WTC11 (cell line): Measurements from ENCODE around the gene TFF3. TPM values are rescaled to one million over a fixed set of nuclear protein-coding genes. Genes with fewer than 3 reads are reported as not detected.

Source experiments
- ATAC-seq: fragments of 200-7000 bp; cut with Tn5 transposase; 2 replicates; pipeline ENCODE4 v1.10.0; 2021; ENCODE audit warnings: mild to moderate bottlenecking, moderate library complexity
- CTCF ChIA-PET: fragments of 300-600 bp; sonication (Branson Sonifier 250); formaldehyde crosslinking; loops from one replicate; lab custom pipeline; 2021; ENCODE audit warnings: antibody characterized with exemption; lab: Charles Lee
- POLR2A ChIA-PET: fragments of 350-600 bp; sonication (Branson Sonifier 250); formaldehyde crosslinking; loops from one replicate; lab custom pipeline; 2021; ENCODE audit warnings: antibody characterized with exemption; lab: Charles Lee
- DNase-seq: peaks from one replicate; pipeline ENCODE4 v3.0.0; 2021; ENCODE audit warnings: low spot score
- H3K27ac Mint-ChIP-seq: 2 replicates; pipeline ENCODE4 v1.8.0; 2021; ENCODE audit warnings: mixed read lengths
- H3K27me3 Mint-ChIP-seq: 2 replicates; pipeline ENCODE4 v1.8.0; 2021; ENCODE audit warnings: low read depth, mild to moderate bottlenecking, moderate library complexity, mixed read lengths
- H3K36me3 Mint-ChIP-seq: 2 replicates; pipeline ENCODE4 v1.8.0; 2021; ENCODE audit warnings: mixed read lengths
- H3K4me1 Mint-ChIP-seq: 2 replicates; pipeline ENCODE4 v1.8.0; 2022; ENCODE audit warnings: mixed read lengths
- H3K4me3 Mint-ChIP-seq: 2 replicates; pipeline ENCODE4 v1.8.0; 2021; ENCODE audit warnings: mild to moderate bottlenecking, moderate library complexity, mixed read lengths
- H3K9me3 Mint-ChIP-seq: 2 replicates; pipeline ENCODE4 v1.8.0; 2021; ENCODE audit warnings: mixed read lengths
- ESRRA ChIP-seq: sonication (generic); formaldehyde crosslinking; IDR thresholded peaks from 2 replicates; pipeline ENCODE4 v1.8.1; 2022; ENCODE audit warnings: mild to moderate bottlenecking, missing genetic modification reagents, borderline replicate concordance
- NFATC4 ChIP-seq: fragments of 250-450 bp; sonication (Bioruptor Pico); IDR thresholded peaks from 2 replicates; pipeline ENCODE4 v1.9.0; 2021; ENCODE audit warnings: mild to moderate bottlenecking
- NFYB ChIP-seq: sonication (generic); formaldehyde crosslinking; conservative IDR thresholded peaks from 2 replicates; pipeline ENCODE4 v1.8.0; 2022; ENCODE audit warnings: low read depth, missing genetic modification reagents
- SOX15 ChIP-seq: fragments of 250-450 bp; sonication (Bioruptor Pico); IDR thresholded peaks from 2 replicates; pipeline ENCODE4 v1.9.0; 2021; ENCODE audit warnings: mild to moderate bottlenecking
- total RNA-seq: library from RNA; stranded (reverse); gene quantifications from 3 replicates; pipeline ENCODE4 v1.2.3, GENCODE V29; 2021
- TF ChIP-seq, protein P1 (sequence below): sonication (generic); formaldehyde crosslinking; IDR thresholded peaks from 2 replicates; pipeline ENCODE4 v1.8.1; 2023; ENCODE audit warnings: mild to moderate bottlenecking, missing genetic modification reagents, borderline replicate concordance
- TF ChIP-seq, protein P2 (sequence below): fragments of 250-450 bp; sonication (Bioruptor Pico); IDR thresholded peaks from 2 replicates; pipeline ENCODE4 v1.9.0; 2021; ENCODE audit warnings: mild to moderate bottlenecking
- TF ChIP-seq, protein P3 (sequence below): sonication (generic); formaldehyde crosslinking; IDR thresholded peaks from 2 replicates; pipeline ENCODE4 v1.8.1; 2022; ENCODE audit warnings: low read depth, missing genetic modification reagents, borderline replicate concordance
- TF ChIP-seq, protein P4 (sequence below): sonication (generic); formaldehyde crosslinking; IDR thresholded peaks from 2 replicates; pipeline ENCODE4 v1.8.0; 2023; ENCODE audit warnings: missing genetic modification reagents, mild to moderate bottlenecking, borderline replicate concordance

TFF3 gene
- total RNA-seq, 1 experiment from 2014 or later: 4.2 TPM

DNA sequence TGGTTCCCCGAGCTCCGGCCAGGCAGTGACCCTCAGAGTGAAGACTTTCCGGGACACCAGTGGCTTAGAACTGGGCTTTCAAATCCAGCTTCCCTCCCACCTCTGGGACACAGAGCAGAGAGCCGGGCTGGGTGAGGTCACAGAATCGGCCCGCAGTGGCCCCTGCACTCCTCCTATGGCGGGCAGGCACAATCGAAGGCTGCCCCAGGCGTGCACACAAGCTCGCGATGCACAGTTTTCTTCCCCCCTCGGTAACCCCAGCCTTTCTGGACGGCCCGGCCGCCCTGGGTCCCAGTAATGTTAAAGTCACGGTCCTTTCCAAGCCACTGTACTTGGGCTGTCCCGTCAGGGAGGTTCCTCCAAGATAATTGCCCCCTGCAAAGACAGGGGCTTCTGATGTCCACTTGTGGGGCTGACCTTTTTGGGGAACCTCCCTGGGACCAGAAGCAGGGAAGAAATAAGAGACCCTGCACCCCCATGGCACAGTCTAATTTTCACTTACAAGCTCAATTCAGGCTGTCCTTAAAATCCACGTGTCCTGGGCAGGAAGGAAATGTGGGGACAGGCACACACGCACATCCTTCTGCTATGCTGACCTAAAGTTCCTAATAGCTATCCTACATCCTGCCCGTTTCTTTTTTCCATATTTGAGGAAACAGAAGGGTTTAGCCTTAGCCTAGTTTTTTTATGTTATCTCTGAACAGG, 13.7 kb downstream of the TFF3 start (continued):
- TF ChIP-seq, protein P1, sequence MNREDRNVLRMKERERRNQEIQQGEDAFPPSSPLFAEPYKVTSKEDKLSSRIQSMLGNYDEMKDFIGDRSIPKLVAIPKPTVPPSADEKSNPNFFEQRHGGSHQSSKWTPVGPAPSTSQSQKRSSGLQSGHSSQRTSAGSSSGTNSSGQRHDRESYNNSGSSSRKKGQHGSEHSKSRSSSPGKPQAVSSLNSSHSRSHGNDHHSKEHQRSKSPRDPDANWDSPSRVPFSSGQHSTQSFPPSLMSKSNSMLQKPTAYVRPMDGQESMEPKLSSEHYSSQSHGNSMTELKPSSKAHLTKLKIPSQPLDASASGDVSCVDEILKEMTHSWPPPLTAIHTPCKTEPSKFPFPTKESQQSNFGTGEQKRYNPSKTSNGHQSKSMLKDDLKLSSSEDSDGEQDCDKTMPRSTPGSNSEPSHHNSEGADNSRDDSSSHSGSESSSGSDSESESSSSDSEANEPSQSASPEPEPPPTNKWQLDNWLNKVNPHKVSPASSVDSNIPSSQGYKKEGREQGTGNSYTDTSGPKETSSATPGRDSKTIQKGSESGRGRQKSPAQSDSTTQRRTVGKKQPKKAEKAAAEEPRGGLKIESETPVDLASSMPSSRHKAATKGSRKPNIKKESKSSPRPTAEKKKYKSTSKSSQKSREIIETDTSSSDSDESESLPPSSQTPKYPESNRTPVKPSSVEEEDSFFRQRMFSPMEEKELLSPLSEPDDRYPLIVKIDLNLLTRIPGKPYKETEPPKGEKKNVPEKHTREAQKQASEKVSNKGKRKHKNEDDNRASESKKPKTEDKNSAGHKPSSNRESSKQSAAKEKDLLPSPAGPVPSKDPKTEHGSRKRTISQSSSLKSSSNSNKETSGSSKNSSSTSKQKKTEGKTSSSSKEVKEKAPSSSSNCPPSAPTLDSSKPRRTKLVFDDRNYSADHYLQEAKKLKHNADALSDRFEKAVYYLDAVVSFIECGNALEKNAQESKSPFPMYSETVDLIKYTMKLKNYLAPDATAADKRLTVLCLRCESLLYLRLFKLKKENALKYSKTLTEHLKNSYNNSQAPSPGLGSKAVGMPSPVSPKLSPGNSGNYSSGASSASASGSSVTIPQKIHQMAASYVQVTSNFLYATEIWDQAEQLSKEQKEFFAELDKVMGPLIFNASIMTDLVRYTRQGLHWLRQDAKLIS (CRISPR knock-in tag): no peak
- TF ChIP-seq, protein P2, sequence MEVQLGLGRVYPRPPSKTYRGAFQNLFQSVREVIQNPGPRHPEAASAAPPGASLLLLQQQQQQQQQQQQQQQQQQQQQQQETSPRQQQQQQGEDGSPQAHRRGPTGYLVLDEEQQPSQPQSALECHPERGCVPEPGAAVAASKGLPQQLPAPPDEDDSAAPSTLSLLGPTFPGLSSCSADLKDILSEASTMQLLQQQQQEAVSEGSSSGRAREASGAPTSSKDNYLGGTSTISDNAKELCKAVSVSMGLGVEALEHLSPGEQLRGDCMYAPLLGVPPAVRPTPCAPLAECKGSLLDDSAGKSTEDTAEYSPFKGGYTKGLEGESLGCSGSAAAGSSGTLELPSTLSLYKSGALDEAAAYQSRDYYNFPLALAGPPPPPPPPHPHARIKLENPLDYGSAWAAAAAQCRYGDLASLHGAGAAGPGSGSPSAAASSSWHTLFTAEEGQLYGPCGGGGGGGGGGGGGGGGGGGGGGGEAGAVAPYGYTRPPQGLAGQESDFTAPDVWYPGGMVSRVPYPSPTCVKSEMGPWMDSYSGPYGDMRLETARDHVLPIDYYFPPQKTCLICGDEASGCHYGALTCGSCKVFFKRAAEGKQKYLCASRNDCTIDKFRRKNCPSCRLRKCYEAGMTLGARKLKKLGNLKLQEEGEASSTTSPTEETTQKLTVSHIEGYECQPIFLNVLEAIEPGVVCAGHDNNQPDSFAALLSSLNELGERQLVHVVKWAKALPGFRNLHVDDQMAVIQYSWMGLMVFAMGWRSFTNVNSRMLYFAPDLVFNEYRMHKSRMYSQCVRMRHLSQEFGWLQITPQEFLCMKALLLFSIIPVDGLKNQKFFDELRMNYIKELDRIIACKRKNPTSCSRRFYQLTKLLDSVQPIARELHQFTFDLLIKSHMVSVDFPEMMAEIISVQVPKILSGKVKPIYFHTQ: no peak
- TF ChIP-seq ESRRA: no peak
- no peak for TF ChIP-seq SOX15

DNA sequence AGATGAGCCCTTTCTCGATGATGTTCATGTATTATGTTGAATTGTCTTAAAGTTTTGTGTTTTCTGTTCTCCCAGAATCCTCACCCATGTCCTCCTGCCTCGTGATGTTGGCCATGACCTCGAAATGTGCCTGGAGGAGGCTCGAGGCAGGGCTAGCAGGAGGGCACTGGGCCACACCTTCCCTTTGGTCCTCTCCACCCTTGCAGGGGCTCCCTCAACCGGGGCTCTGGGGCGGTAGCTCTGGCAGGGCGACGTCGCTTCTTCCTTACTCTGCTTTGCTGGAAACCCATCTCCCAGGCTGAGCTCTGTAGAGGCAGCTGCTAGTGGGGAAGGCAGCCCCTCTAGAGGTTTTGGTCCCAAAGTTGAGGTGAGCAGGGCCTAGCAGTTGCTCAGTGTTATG, 14.3 kb downstream of the TFF3 start:
- Mint-ChIP-seq H3K27me3 (no peaks in the 10 kb centered on the region), H3K36me3 (no peaks in the 10 kb centered on the region), H3K9me3 (no peaks in the 10 kb centered on the region), H3K27ac (no peak overlapping the region), H3K4me1 (peaks cover 12% of the 10 kb centered on the region), H3K4me3 (no peak overlapping the region)
- CTCF ChIA-PET: interaction anchor here (0.9 to 1.7 kb wide), 5 partner anchors 9 to 193 kb away, joined by 3 to 12 read pairs (median 4); no protein-coding TSS in a partner anchor
- TF ChIP-seq, protein P3, sequence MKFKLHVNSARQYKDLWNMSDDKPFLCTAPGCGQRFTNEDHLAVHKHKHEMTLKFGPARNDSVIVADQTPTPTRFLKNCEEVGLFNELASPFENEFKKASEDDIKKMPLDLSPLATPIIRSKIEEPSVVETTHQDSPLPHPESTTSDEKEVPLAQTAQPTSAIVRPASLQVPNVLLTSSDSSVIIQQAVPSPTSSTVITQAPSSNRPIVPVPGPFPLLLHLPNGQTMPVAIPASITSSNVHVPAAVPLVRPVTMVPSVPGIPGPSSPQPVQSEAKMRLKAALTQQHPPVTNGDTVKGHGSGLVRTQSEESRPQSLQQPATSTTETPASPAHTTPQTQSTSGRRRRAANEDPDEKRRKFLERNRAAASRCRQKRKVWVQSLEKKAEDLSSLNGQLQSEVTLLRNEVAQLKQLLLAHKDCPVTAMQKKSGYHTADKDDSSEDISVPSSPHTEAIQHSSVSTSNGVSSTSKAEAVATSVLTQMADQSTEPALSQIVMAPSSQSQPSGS (CRISPR knock-in tag): no peak
- no peak for TF ChIP-seq SOX15
- TF ChIP-seq, protein P4, sequence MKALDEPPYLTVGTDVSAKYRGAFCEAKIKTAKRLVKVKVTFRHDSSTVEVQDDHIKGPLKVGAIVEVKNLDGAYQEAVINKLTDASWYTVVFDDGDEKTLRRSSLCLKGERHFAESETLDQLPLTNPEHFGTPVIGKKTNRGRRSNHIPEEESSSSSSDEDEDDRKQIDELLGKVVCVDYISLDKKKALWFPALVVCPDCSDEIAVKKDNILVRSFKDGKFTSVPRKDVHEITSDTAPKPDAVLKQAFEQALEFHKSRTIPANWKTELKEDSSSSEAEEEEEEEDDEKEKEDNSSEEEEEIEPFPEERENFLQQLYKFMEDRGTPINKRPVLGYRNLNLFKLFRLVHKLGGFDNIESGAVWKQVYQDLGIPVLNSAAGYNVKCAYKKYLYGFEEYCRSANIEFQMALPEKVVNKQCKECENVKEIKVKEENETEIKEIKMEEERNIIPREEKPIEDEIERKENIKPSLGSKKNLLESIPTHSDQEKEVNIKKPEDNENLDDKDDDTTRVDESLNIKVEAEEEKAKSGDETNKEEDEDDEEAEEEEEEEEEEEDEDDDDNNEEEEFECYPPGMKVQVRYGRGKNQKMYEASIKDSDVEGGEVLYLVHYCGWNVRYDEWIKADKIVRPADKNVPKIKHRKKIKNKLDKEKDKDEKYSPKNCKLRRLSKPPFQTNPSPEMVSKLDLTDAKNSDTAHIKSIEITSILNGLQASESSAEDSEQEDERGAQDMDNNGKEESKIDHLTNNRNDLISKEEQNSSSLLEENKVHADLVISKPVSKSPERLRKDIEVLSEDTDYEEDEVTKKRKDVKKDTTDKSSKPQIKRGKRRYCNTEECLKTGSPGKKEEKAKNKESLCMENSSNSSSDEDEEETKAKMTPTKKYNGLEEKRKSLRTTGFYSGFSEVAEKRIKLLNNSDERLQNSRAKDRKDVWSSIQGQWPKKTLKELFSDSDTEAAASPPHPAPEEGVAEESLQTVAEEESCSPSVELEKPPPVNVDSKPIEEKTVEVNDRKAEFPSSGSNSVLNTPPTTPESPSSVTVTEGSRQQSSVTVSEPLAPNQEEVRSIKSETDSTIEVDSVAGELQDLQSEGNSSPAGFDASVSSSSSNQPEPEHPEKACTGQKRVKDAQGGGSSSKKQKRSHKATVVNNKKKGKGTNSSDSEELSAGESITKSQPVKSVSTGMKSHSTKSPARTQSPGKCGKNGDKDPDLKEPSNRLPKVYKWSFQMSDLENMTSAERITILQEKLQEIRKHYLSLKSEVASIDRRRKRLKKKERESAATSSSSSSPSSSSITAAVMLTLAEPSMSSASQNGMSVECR (CRISPR knock-in tag): no peak
- ATAC-seq (no peak), DNase-seq (no peak)
- POLR2A ChIA-PET: no interaction called here

DNA sequence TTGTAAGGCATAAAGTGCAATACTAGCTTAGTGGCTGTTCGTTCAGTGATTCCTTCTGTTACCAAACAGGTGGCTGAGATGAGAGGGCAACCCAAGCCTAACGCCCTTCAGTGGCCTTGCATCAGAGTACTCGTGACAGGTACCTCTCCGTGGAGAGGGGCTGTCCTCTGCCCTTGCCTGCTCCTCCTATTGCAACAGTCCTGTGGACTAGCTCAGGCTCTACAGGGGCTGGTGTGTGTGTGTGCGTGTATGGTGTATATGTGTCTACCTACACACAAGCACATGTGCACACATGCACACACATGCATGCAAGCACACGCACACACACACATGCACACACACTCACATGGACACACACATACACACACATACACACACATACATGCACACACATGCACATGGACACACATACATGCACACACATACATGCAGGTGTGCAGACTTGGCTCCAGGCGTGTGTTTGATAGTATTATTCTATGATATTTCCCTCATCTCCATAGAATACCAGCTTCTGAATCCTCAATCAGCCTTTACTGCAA, 15.1 kb downstream of the TFF3 start:
- H3K4me3 Mint-ChIP-seq: no peak overlapping the region
- POLR2A ChIA-PET: no interaction called here
- peaks cover 12% of the 10 kb centered on the region for H3K4me1 Mint-ChIP-seq
- H3K27me3 Mint-ChIP-seq: no peaks in the 10 kb centered on the region
- H3K27ac Mint-ChIP-seq: no peak overlapping the region
- TF ChIP-seq NFATC4 (CRISPR knock-in tag) (no peak), NFYB (no peak)
- no peaks in the 10 kb centered on the region for H3K9me3 Mint-ChIP-seq
- CTCF ChIA-PET: no interaction called here
- DNase-seq (no peak), ATAC-seq (no peak)
- H3K36me3 Mint-ChIP-seq: no peaks in the 10 kb centered on the region
